ENCODE measurements around the gene FUT7. TPM values are rescaled to one million over a fixed set of nuclear protein-coding genes. Genes with fewer than 3 reads are reported as not detected.

The FUT7 gene
- total RNA-seq, 1 donor from 2014 or later = not detected

GRCh38 chr9:136997371-136997770 lies 34.5 kb downstream of the FUT7 start:
- no peak for TF ChIP-seq CTCF (IDR thresholded peaks at IDR 0.05; ENCODE audit: insufficient read depth, low read length, severe bottlenecking)
- no peak overlapping the region for H3K4me3 ChIP-seq (ENCODE audit: low read depth, low read length)
- H3K36me3 ChIP-seq (ENCODE audit: control insufficient read depth, insufficient read depth, low read length) = peaks cover 2% of the 10 kb centered on the region
- DNase-seq (ENCODE audit: low read depth) (no peak), FAIRE-seq (no peak)
- no peaks in the 10 kb centered on the region for H3K27me3 ChIP-seq (ENCODE audit: control insufficient read depth, insufficient read depth, low read length)

GRCh38 chr9:136996361-136997292 lies 35.3 kb downstream of the FUT7 start, which contains the start of gene CLIC3:
TSS of gene CLIC3 (minus strand) at chr9:136996568. CDS start at chr9:136996543, 25 bp downstream.
- Histone ChIP-seq H3K36me3 (ENCODE audit: control insufficient read depth, insufficient read depth, low read length) (peaks cover 2% of the 10 kb centered on the region), H3K27me3 (ENCODE audit: control insufficient read depth, insufficient read depth, low read length) (no peaks in the 10 kb centered on the region), H3K4me3 (ENCODE audit: low read depth, low read length) (peak within 1 kb of the TSS; percentile 28)
- TF ChIP-seq CTCF (IDR thresholded peaks at IDR 0.05; ENCODE audit: insufficient read depth, low read length, severe bottlenecking) = no peak
- FAIRE-seq (no peak), DNase-seq (ENCODE audit: low read depth) (peak; percentile 16)

- peak overlapping the region; percentile 28 for H3K4me3 ChIP-seq (ENCODE audit: low read depth, low read length)
- H3K27me3 ChIP-seq (ENCODE audit: control insufficient read depth, insufficient read depth, low read length) = no peaks in the 10 kb centered on the region
- no peak for TF ChIP-seq CTCF (IDR thresholded peaks at IDR 0.05; ENCODE audit: insufficient read depth, low read length, severe bottlenecking)
- DNase-seq (ENCODE audit: low read depth) (no peak), FAIRE-seq (no peak)
- peaks cover 2% of the 10 kb centered on the region for H3K36me3 ChIP-seq (ENCODE audit: control insufficient read depth, insufficient read depth, low read length)
These were observed 36.0 kb downstream of the FUT7 start for GRCh38 chr9:136995772-136996311.

- Histone ChIP-seq H3K36me3 (ENCODE audit: control insufficient read depth, insufficient read depth, low read length) (peaks cover 2% of the 10 kb centered on the region), H3K4me3 (ENCODE audit: low read depth, low read length) (no peak overlapping the region), H3K27me3 (ENCODE audit: control insufficient read depth, insufficient read depth, low read length) (no peaks in the 10 kb centered on the region)
- TF ChIP-seq CTCF (IDR thresholded peaks at IDR 0.05; ENCODE audit: insufficient read depth, low read length, severe bottlenecking) = no peak
- FAIRE-seq = no peak
- DNase-seq (ENCODE audit: low read depth) = no peak
These were observed 36.5 kb downstream of the FUT7 start for GRCh38 chr9:136995362-136995761.

- H3K36me3 ChIP-seq (ENCODE audit: control insufficient read depth, insufficient read depth, low read length) = peaks cover 2% of the 10 kb centered on the region
- no peak for DNase-seq (ENCODE audit: low read depth)
- FAIRE-seq = no peak
- H3K4me3 ChIP-seq (ENCODE audit: low read depth, low read length) = no peak overlapping the region
- TF ChIP-seq CTCF (IDR thresholded peaks at IDR 0.05; ENCODE audit: insufficient read depth, low read length, severe bottlenecking) = no peak
- H3K27me3 ChIP-seq (ENCODE audit: control insufficient read depth, insufficient read depth, low read length) = no peaks in the 10 kb centered on the region
These were observed 37.0 kb downstream of the FUT7 start for GRCh38 chr9:136994888-136995230.
